Fibroblast of skin of back (primary cell): ENCODE data around the gene PLA2G4A.
"Not testable (repeated sequence)": the region's sequence is repeated elsewhere in the genome, so short reads cannot be mapped to it uniquely, and the experiment has no call there.

Experiments
- DNase-seq: peaks from one replicate; pipeline ENCODE4 v3.0.0-alpha.2; 2013

The PLA2G4A gene

DNA sequence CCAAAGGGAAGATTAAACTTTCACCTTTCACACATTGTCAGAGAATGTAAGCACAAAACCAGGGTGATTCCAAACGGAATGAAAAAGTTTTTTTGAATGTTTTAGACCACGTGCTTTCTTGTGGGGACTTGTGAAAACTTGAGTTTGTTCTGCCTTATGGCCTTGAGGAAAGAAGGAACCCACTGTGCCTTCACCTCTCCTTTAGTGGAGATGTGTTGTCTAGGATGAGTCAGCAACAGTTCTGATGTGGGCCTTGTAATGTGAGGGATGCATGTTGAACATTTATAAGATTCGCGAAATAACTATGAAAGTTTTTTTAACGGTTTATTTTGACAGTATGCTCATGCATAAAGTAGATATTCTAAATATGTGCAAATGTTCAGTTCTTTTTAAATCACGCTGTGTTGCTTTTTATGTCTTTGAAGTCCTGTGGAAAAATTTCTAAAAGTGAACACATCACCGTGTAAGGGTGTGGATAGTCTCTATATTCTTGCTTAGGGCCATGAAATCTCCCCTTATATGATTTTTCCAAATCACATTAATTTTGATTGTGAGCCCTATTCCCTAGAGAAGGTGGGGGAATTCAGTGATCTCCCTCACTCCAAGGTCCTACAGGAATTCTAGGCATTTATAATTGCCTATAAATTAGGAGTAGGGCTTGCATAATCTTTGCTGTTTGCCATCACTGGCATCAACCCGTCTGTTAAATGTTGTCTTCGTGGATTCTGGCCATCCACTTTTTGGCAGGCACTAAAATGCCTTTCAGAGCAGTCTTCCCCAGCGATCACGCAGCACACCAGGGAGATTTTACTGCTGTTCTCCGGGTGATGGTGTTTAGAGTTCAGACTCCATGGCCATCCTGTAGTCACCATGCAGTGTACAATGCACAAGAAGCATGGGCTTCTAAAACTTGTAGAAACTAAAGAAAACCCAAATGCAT is 47.4 kb downstream of the PLA2G4A start:
- no peak for DNase-seq

DNA sequence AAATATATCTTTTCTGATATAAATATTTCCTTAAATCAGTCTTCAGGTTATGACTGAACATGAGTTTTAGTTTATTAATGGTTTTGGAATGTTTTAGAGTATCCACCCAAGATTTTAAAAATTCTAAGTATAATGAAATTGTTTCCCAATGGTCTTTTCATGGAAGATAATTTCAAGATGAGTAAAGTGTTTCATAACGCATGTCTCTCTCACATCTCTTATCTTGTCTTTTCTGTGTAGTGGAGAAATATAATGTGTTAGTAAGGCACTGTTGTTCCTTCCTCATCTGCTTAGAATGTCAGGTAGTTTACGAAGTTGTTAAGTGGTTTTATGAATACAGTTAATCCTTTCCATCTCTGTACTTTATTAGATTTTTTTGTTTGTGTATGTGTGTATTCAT is 49.6 kb downstream of the PLA2G4A start:
- DNase-seq, result no peak

DNA sequence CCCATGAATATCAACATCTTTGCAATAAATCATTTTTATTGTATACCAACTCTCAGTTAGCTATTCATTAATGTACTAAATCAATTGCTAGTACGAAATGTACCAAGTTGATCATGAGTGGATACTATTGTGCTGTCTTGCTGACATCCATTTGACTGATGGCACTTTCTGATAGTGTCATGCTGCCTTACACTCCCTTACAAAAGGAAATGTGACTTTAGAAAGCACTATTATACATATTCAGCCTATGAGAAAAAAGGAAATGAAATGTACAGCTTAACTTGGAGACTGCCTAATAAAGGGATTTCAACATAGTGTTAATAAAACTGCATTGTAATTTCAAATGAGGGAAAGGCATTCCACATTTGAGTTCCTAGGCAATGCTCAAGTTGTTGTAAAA is 52.2 kb downstream of the PLA2G4A start:
- no peak for DNase-seq

DNA sequence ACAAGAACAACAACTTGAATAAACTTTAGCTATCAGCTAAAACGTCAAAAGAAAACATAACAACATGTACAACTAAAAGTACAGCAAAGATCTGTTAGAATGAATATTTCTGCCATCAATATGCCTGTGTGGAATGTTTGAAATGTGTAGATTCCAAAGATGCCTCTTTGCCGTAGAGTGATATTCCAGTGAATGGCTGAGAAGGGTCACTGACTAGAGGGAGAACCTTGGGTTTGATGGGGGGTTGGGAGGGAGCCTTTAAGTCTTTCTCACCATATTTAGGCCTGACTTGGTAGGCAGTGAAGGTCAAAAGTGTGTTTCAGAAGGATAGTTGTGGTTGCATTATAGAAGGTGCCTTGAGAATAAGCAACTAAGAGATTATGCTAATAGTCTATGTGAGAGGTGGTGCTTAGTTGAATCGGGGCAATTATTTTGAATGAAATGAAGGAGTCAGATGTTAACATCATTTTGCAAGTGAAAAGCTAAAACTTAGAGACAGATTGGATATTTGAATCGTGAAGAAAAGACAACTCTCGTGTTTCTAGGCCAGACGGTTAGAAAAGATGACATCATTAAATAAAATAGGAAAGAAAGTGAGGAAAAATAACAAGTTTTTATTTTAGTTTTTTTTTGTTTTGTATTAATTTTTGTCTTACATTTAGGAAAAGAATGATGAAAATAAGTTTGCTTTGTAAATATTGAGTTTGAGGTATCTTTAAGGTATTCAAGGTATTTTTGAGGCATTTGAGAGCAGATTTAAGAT is 53.8 kb downstream of the PLA2G4A start:
- peak; percentile 69 for DNase-seq

DNA sequence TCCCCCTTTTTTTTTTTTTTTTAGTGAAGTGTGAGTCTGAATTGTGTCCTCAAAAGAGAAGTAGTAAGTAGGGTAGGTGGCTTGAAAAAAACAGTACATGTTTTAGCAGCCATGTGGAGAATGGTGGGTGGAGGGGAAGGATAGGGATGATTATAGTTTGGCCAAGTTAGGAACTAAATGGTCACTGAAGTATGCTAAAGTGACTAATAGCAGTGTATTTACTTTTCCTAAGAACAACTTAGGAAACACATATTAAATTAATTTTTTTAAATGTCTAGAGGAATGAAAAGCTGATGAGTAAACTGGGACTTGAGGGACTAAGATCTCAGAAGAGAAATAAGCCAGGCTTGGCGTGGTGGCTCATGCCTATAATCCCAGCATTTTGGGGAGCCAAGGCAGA is 55.5 kb downstream of the PLA2G4A start:
- peak; percentile 80 for DNase-seq

DNA sequence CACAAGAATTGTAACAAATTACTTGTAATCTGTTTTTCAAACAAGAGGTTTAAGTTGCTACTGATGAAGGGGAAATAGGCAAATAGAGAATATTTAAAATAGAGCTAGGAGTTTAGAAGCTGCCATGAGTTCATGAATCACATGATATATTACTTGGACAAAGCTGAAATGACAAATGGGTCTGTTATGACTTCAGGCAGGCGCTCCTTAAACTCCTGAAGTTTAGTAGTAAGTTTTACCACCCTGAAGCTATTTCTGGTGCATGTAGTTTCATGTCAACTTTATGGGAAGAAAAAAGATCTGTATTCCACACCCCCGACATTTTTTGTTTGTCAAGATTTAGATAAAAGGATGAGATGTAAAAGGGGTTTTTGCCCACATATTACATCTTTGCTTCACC is 58.5 kb downstream of the PLA2G4A start:
- no peak for DNase-seq

DNA sequence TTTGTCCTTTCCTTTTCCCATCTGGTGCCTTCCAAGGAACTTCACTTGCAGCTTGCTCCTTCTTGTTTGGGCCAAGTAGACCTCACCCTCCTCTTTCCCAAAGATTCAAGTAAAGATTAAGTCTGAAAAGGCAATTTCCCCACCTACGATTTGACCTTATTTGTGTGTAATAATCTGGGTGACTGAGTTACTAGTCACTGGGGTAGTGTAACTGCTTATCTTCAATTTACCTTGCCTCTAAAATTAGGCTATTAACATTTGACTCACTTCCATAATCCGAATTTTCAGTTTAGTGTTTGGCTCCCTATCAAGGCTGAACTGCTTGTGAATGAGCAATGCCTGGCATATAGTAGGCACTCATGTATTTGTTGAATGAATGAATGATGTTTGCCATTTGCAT is 59.6 kb downstream of the PLA2G4A start:
- no peak for DNase-seq

DNA sequence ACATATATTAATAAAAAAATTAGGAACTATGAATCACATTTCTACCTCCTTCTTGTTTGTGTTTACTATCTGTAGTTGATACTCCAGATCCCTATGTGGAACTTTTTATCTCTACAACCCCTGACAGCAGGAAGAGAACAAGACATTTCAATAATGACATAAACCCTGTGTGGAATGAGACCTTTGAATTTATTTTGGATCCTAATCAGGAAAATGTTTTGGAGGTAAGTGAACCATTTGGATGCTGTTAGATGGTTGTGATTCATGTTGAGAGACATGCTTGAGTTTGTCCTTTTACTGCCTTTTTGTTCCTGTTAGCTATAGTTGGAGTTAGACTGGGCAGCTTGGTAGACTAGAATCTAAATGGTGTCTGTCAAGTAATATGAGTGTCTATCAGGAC is 64.2 kb downstream of the PLA2G4A start:
- DNase-seq, result no peak

DNA sequence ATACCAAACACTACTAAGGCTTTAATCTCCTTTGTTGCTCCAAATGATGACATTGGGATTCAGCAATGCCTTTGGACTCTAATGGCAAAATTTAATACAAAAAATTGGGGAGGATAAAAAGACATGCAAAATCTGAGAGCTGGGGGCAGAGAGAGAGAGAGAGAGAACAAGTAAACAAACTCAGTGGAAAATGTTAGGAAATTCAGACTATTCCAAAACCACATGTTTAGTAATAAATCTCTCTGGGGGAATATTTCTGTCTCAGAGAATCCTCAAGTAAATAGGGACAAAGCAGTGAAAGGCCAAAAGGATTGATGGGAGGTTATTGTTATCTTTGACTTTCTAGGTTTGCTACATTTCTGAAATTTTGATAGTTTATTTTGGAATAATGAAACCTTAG is 65.7 kb downstream of the PLA2G4A start:
- DNase-seq, result no peak

DNA sequence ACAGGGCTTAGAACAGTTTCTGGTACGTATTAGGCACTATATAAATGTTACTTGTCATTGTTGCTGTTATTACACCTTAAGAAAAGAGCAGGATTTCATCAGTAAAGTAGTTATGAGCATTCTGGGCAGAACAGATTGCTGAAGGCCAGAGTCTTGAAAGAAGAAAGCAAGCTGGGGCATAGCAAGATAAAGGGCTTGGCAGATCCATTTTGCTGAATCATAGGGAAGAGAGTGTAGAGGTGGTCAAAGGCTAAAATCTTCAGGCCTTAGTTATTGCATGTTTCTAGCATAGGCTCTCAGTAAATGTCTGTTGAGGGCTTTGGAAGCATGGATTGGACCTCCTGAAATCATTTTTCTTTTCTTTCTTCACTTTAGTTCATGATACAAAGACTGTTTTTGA is 67.5 kb downstream of the PLA2G4A start:
- peak; percentile 34 for DNase-seq

DNA sequence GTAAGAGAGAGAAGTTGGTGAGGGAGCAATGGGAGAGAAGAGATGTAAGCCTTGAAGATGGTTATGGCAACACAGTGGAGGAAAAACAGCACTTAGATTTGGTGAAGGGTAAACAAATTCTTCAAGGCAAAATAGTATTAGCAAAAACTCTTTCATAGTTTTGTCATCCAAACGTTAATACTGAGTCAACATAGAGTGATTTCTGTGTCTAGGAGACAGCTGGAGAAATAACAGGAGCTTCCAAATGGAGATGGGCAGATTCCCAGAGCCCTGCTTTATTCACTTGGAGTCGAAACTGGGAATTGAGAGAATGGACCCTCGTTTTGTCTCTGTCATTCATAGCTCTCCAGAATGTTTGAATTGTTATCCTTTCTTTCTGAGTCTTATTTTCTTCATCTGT is 68.3 kb downstream of the PLA2G4A start:
- no peak for DNase-seq

DNA sequence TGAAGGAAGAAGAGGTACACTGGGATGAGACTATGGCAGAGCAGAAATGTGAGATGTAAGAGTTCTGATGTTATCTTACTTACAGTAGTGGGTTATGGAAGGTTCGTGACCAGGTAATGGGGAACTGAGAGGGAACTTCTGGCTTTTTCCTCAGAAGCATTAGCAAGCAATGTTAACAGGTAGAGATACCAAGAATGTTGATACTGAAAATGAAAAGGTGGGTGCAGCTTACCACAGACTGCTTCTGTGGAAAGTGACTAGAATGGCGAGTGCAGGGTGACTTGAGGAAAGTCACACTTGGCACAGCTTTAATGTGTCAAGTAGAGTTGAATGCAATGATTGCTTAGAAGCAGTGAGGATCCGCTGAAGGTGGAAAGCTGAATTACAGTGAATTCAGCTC is 70.8 kb downstream of the PLA2G4A start:
- DNase-seq, result no peak

DNA sequence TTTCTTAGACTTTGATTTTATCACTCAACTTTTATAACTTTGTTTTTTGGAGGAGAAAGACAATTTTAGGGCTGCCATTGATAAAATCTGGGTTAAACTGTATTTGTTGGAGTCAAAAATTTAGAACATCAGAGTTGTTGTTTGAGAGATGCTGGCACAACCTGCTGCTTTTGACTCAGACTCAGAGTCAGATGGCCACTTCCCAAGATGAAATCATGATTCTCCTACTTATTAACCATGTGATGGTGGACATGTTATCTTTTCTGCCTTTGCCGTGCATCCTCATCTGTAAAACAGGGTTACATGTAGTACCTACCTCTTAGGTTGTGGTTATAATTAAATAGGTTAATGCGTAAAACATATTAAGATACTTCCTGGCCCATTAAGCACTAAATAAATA is 71.2 kb downstream of the PLA2G4A start:
- no peak for DNase-seq

DNA sequence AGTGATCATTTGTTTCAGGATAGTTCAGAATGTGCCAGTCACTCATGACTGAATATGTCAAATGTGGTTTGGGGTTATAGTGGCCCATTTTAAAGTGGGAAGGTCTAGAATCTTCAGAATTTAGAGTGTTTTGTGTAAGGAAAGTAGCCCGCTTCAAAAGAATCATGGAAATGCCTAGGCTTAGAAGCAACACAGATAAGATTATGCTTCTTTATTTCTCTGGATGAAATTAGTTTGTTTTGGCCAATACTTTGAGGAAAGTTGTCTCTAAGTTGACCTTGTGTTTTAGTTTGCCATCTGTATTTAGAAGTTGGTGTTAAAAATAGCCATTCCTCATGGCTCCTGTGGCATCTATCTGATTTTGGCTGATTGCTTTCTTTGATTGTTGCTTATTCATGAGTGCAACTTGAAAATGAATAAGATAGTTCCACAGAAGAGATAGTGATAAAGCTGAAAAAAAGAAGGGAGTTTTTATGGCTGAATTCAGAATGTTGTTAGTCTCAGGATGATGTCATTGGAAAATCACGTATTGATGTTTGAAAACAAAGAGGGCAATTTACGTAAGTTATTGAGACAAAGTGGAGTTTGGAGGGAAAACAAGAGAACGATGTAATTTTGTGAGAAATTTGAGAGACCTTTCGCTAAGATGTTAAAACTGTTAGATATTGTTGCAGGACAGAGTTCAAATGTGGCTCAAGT is 71.9 kb downstream of the PLA2G4A start:
- no peak for DNase-seq

DNA sequence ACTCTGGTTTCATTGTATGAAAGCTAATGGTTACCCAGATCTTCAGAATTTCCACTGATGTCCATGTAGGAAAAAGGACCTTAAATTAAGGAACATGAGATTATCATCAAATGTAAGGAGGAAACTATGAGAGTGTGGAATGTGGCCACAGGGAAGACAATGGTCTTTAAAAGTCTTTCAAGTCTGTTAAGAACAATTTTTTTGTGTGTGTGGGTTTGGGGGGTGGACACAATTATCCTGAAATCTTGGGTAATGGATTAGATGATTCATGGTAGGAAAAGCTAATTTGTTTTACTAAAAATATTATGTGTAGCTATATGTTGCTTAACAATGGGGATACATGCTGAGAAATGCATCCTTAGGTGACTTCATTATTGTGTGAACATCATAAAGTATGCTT is 72.9 kb downstream of the PLA2G4A start:
- DNase-seq, result no peak

DNA sequence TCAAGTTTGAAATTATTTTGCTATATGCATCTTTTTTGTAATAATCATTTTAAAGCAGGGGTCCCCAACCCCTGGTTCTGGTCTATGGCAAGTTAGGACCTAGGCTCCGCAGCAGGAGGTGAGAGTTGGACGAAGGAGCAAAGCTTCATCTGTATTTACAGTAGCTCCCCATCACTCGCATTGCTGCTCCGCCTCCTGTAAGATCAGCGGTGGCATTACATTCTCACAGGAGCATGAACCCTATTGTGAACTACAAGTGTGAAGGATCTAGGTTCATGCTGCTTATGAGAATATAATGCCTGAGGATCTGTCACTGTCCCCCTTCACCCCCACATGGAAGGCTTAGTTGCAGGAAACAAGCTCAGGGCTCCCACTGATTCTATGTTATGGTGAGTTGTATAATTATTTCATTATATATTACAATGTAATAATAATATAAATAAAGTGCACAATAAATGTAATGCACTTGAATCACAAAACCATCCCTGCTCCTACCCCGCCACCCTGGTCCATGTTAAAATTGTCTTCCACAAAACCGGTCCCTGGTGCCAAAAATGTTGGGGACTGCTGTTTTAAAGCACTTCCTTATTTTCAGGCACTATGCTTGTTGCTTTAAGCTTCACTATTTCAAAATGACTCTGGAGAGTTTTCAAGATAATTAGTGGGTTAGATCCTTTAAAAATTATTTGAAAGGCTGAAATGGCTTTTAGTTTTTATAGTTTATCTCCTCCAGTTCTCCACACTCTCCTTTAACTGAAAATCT is 74.8 kb downstream of the PLA2G4A start:
- no peak for DNase-seq

DNA sequence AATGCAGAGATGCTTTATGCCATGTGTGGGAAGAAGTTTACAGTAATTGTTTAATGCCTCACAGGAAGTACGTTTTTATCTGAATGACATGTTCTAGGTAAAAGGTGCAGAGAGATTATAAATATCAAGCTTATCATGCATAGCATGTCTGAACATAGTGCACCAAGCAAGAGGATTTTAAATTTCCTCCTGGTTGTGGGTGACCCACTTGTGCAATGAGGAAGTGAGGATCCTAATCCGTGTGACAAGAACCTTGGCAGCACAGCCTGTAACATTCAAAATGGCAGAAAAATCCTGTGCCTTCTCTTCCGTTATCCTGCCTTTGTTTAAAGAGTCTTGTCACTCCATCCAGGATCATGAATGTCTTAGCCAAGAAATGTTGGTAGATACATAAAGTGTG is 75.6 kb downstream of the PLA2G4A start:
- no peak for DNase-seq

DNA sequence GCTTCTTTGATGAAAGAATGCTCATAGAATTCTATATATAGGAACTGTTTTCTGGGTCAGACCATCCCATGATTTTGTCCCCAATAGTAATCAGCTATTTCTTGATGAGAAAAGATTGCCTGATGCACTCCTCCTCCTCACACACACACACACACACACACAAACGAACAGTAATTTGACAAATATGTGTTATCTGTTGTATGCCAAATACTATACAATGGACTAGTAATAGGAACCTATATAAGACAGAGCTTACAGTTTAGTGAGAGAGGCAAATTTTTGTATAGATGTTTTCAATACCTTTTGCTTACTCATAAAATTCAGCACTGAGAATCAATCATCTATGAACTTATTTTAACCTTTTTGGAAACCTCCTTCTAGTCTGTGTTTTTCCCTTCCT is 76.8 kb downstream of the PLA2G4A start:
- peak; percentile 35 for DNase-seq

DNA sequence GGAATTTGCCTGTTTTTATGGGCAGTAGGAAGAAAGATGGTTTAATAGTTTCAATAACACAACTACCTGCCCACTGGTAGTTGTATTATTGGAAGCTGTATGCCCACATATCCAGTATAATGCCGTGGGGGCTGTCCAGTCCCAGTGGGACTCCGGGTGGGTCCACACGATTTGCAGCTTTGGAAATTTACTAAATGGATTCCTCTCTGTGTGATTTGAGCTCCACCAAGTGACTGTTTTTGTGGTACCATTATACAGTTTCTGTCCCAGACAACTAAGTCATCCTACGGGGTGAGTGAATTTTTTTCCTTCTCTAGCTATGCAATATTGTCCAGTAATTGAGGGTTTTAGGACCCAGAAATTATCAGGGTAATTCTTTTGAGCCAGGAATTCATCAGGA is 86.8 kb downstream of the PLA2G4A start:
- no peak for DNase-seq

DNA sequence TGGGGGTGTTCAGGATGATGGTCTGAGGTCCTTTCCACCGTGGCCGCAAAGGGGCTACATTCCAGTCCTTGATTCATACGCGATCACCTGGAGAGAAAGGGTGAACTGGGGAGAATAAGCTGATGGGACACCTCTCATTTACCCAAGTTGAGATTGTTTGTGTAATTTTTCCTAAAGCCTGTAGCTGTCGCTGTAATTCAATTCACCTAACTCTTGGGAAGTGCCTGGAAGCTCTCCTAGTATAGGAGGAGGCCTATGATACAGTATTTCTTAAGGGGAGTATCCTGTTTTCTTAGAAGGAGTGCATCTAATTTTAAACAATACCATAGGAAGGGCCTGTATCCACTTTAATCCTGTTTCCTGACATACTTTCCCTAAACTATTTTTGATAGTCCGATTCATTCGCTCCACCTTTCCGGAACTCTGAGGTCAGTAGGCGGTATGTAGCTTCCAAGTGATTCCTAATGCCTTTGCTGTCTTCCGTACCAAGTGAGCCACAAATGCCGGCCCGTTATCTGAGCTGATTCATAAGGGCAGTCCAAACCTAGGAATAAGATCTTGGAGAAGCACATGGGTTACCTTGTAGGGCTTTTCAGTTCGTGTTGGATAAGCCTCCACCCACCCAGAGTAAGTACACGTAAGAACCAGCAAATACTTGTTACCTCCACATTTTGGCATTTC is 88.5 kb downstream of the PLA2G4A start:
- DNase-seq, result peak; percentile 49

DNA sequence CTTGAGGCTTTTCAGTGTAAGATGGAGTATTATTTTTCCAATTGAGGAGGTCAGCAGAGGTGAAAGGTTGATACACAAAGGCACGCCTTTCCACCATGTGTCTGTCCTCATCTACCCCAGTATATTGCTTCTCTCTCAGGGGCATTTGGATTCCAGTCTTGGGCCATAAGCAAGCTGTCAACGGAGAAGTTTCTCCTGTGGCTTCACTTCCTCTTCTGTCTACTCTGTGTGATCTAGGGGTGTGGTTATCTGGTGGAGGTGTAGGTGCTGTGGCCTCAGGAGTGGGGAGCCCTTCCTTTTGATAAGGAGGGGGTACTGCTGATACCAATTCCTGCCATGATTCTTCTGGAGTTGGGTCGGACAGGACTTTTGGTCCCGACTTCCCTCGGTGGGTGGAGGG is 92.6 kb downstream of the PLA2G4A start:
- DNase-seq, result not testable (repeated sequence)

DNA sequence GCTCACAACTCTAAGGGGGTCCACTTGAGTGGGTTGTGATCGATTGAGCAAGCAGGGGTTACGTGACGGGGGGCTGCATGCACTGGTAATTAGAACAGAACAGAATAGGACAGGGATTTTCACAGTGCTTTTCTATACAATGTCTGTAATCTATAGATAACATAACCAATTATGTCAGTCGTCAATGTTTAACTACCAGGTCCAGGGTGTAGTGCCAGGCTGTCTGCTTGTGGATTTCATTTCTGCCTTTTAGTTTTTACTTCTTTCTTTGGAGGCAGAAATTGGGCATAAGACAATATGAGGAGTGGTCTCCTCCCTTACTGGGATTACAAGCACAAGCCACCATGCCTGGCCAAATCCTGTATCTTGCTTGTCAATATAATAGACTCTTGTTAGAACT is 94.1 kb downstream of the PLA2G4A start:
- not testable (repeated sequence) for DNase-seq
